BJ (cell line): ENCODE results near the gene SCEL. TPM values are rescaled to one million over a fixed set of nuclear protein-coding genes. Genes with fewer than 3 reads are reported as not detected.

Experiments
- CTCF ChIA-PET: fragments of 350-600 bp; formaldehyde crosslinking; extraction: SDS; loops from one replicate; lab custom pipeline; 2021; ENCODE audit warnings: antibody characterized with exemption, inconsistent platforms; lab: Yijun Ruan, JAX
- POLR2A ChIA-PET: fragments of 300-600 bp; sonication (Branson Sonifier 250); formaldehyde crosslinking; extraction: SDS; loops from one replicate; lab custom pipeline; 2021; ENCODE audit warnings: antibody characterized with exemption; lab: Charles Lee
- DNase-seq: peaks from one replicate; pipeline ENCODE4 v3.0.0-alpha.2; 2011; ENCODE audit warnings: low read depth
- H3K27me3 ChIP-seq: 2 replicates; pipeline ENCODE4 v1.6.0; 2011; ENCODE audit warnings: low read length; ENCODE audit not compliant: control insufficient read depth, insufficient read depth
- H3K36me3 ChIP-seq: 2 replicates; pipeline ENCODE4 v1.5.1; 2011; ENCODE audit warnings: low read length; ENCODE audit not compliant: control insufficient read depth, insufficient read depth
- H3K4me3 ChIP-seq: 2 replicates; pipeline ENCODE4 v1.5.1; 2011; ENCODE audit warnings: low read depth, mild to moderate bottlenecking, control low read depth, low read length
- polyA plus RNA-seq: library from polyadenylated mRNA; depleted of rRNA; stranded (reverse); fragments of >200 nt; gene quantifications from 2 replicates; pipeline ENCODE4 v1.2.3, GENCODE V29; 2011
- TF ChIP-seq, protein P1 (sequence below): IDR thresholded peaks from 2 replicates; pipeline ENCODE4 v1.5.1; 2011; ENCODE audit warnings: low read depth, mild to moderate bottlenecking, control low read depth, inconsistent platforms, low read length, moderate library complexity; ENCODE audit not compliant: insufficient read depth

SCEL gene
- polyA plus RNA-seq, 1 experiment: not detected

DNA sequence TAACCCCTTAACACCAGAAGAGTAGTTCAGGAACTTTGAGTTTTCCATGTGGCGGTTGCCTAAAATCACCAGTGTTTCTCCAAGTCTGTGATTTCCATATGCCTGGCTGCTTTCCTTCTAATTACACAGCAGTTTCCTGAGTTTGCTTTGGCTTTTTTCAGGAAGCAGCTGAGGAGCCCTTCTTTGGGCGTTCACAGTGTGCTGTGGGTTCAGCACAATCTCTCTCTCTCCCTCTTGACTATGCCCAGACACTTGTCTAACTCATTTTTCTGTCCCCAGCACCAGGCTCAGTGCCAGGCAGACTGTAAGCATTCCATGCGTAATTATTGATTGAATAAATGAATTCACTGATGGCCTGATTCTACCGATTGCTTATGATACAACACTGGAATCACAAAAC, 19.7 kb downstream of the SCEL start:
- CTCF ChIA-PET: no interaction called here

DNA sequence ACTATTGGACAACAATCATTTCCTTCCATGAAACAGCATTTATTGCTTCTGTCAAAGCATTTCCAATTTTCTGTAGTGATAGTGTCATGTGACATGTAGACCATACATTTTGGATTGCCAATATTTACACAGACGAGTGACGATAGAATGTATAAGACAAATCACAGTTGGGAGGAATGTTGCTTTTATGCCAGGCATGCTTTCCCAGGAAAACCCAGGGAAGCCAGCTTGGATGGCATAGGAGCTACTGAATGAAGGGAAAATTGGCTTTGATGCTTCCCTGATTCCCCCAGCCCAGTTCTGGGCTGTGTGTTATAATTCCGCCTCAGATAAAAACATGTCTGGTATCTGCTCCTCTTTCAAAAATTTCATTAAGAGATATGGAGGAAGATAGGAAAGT, 22.5 kb downstream of the SCEL start:
- CTCF ChIA-PET: no interaction called here

More for the DNA sequence above, 19.7 kb downstream of the SCEL start:
- POLR2A ChIA-PET: no interaction called here
- no peak overlapping the region for H3K4me3 ChIP-seq
- H3K27me3 ChIP-seq: peaks cover 1% of the 10 kb centered on the region; the same call in 1 of the 2 replicates
- DNase-seq: no peak
- TF ChIP-seq, protein P1, sequence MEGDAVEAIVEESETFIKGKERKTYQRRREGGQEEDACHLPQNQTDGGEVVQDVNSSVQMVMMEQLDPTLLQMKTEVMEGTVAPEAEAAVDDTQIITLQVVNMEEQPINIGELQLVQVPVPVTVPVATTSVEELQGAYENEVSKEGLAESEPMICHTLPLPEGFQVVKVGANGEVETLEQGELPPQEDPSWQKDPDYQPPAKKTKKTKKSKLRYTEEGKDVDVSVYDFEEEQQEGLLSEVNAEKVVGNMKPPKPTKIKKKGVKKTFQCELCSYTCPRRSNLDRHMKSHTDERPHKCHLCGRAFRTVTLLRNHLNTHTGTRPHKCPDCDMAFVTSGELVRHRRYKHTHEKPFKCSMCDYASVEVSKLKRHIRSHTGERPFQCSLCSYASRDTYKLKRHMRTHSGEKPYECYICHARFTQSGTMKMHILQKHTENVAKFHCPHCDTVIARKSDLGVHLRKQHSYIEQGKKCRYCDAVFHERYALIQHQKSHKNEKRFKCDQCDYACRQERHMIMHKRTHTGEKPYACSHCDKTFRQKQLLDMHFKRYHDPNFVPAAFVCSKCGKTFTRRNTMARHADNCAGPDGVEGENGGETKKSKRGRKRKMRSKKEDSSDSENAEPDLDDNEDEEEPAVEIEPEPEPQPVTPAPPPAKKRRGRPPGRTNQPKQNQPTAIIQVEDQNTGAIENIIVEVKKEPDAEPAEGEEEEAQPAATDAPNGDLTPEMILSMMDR: no peak
- no peaks in the 10 kb centered on the region for H3K36me3 ChIP-seq

DNA sequence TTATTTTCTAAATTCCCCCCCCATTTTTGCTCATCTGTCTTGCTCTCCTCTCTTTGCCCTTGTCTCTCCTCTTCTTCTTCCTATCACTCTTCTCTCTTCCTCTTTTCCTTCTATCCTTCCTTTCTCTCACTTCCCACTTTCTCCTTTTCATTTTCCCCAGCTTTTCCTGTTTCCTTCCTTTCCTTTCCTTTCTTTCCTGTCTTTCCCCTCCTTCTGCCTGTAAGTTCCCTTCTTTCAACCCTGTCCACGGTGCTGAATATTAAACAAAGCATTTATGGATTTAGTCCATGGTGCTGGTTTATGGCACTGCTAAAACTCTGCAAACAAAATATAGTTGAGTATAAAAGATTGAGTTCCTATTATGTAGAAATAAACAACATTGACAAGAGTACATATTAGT, 27.6 kb downstream of the SCEL start:
- Histone ChIP-seq H3K36me3 (no peaks in the 10 kb centered on the region), H3K27me3 (no peaks in the 10 kb centered on the region), H3K4me3 (no peak overlapping the region)
- TF ChIP-seq, protein P1: no peak
- ChIA-PET CTCF (no interaction called here), POLR2A (no interaction called here)
- DNase-seq: no peak

More for the DNA sequence above, 22.5 kb downstream of the SCEL start:
- POLR2A ChIA-PET: no interaction called here
- TF ChIP-seq, protein P1: no peak
- no peak for DNase-seq
- Histone ChIP-seq H3K4me3 (no peak overlapping the region), H3K36me3 (no peaks in the 10 kb centered on the region), H3K27me3 (peaks cover 1% of the 10 kb centered on the region; the same call in 1 of the 2 replicates)

DNA sequence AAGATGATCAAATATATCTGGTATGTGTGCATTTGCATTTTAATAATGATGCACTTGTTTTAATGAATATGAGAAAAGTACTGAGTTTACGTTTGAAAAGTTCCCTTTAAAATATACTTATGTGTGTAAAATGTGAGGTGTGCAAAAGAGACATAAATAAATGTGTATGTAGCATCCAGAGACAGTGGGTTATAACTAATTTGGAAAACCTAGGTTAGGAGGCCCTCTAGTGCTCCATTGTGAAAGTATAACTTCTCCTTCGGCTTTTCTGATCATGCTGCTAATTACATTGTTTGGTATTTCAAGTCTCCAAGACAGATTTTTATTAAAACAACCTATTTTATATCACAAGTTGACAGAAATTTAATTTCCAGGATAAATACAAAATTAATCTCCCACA, 30.1 kb downstream of the SCEL start:
- H3K27me3 ChIP-seq: no peaks in the 10 kb centered on the region
- DNase-seq: no peak
- ChIA-PET POLR2A (no interaction called here), CTCF (interaction anchor here (0.8 to 1.0 kb wide), 3 partner anchors 10 to 88 kb away, joined by 3 to 4 read pairs (median 3); no protein-coding TSS in a partner anchor)
- TF ChIP-seq, protein P1: peak; percentile 43
- H3K4me3 ChIP-seq: no peak overlapping the region
- H3K36me3 ChIP-seq: no peaks in the 10 kb centered on the region

GRCh38 chr13:77571956-77572355, 36.5 kb downstream of the SCEL start:
- POLR2A ChIA-PET: no interaction called here
- CTCF ChIA-PET: no interaction called here
- H3K36me3 ChIP-seq: no peaks in the 10 kb centered on the region
- TF ChIP-seq, protein P1: no peak
- H3K27me3 ChIP-seq: no peaks in the 10 kb centered on the region
- H3K4me3 ChIP-seq: no peak overlapping the region
- no peak for DNase-seq
